OCI-LY7 (cell line): ENCODE data around the gene PGM2L1. TPM values are rescaled to one million over a fixed set of nuclear protein-coding genes. Genes with fewer than 3 reads are reported as not detected.
"Not testable (repeated sequence)": the region's sequence is repeated elsewhere in the genome, so short reads cannot be mapped to it uniquely, and the experiment has no call there.

Source experiments
- BruUV-seq: library from RNA; stranded (reverse); fragments of 400-500 nt; replicated peaks from 2 replicates; lab custom pipeline; 2021; lab: Mats Ljungman, UMichigan
- CTCF ChIA-PET: fragments of 300-600 bp; sonication (Branson Sonifier 250); formaldehyde crosslinking; loops from one replicate; lab custom pipeline; 2022; ENCODE audit warnings: antibody characterized with exemption; ENCODE audit not compliant: unreplicated experiment; lab: Charles Lee
- POLR2A ChIA-PET: fragments of 300-600 bp; sonication (Branson Sonifier 250); formaldehyde crosslinking; loops from one replicate; lab custom pipeline; 2022; ENCODE audit warnings: antibody characterized with exemption; lab: Charles Lee
- DNase-seq: peaks from one replicate; pipeline ENCODE4 v3.0.0-alpha.2; 2015; ENCODE audit warnings: low spot score
- H2AFZ ChIP-seq: fragments of 200-600 bp; sonication (generic), shearing (Covaris generic); 2 replicates; pipeline ENCODE4 v1.6.1; 2014; ENCODE audit warnings: mild to moderate bottlenecking, antibody characterized with exemption, low read length, moderate library complexity
- H3K27ac ChIP-seq: fragments of 200-600 bp; sonication (generic); 2 replicates; pipeline ENCODE4 v1.5.1; 2014; ENCODE audit warnings: mixed run types, low read depth, mild to moderate bottlenecking, moderate library complexity, low read length, inconsistent platforms; ENCODE audit not compliant: poor library complexity, severe bottlenecking
- H3K36me3 ChIP-seq: fragments of 200-600 bp; sonication (generic); 2 replicates; pipeline ENCODE4 v1.6.1; 2014; ENCODE audit warnings: mild to moderate bottlenecking, antibody characterized with exemption, low read length, moderate library complexity, mixed read lengths; ENCODE audit not compliant: insufficient read depth
- H3K4me1 ChIP-seq: fragments of 200-600 bp; sonication (generic); 2 replicates; pipeline ENCODE4 v1.5.1; 2014; ENCODE audit warnings: mild to moderate bottlenecking, low read length; ENCODE audit not compliant: insufficient read depth, poor library complexity, severe bottlenecking
- H3K4me2 ChIP-seq: fragments of 200-600 bp; sonication (generic); 2 replicates; pipeline ENCODE4 v1.6.1; 2014; ENCODE audit warnings: mild to moderate bottlenecking, low read length
- H3K4me3 ChIP-seq: fragments of 200-600 bp; sonication (generic); 2 replicates; pipeline ENCODE4 v1.5.1; 2014; ENCODE audit warnings: mild to moderate bottlenecking, low read depth, low read length; ENCODE audit not compliant: poor library complexity, severe bottlenecking
- H3K79me2 ChIP-seq: fragments of 200-600 bp; sonication (generic); 2 replicates; pipeline ENCODE4 v1.6.1; 2016; ENCODE audit warnings: low read depth, mild to moderate bottlenecking, low read length, moderate library complexity, mixed read lengths; ENCODE audit not compliant: insufficient read depth
- H3K9me2 ChIP-seq: fragments of 200-600 bp; sonication (generic); 2 replicates; pipeline ENCODE4 v1.6.1; 2016; ENCODE audit warnings: mild to moderate bottlenecking, low read length, mixed read lengths; ENCODE audit not compliant: insufficient read depth
- H3K9me3 ChIP-seq: fragments of 200-600 bp; sonication (generic); 2 replicates; pipeline ENCODE4 v1.6.1; 2014; ENCODE audit warnings: mild to moderate bottlenecking, mixed run types, low read length, mixed read lengths
- H4K20me1 ChIP-seq: fragments of 200-600 bp; sonication (generic); 2 replicates; pipeline ENCODE4 v1.6.1; 2014; ENCODE audit warnings: mild to moderate bottlenecking, antibody characterized with exemption, low read length, moderate library complexity, mixed read lengths; ENCODE audit not compliant: insufficient read depth
- EZH2phosphoT487 ChIP-seq: fragments of 200-600 bp; sonication (generic); IDR thresholded peaks from 2 replicates; pipeline ENCODE4 v1.6.1; 2018; ENCODE audit warnings: low read depth, borderline replicate concordance, mild to moderate bottlenecking, mixed run types, antibody characterized with exemption, low read length, moderate library complexity, mixed read lengths
- intact Hi-C: fragments of 100-400 bp; cut with micrococcal nuclease; formaldehyde crosslinking; loops from one replicate; pipeline ENCODE4 v1.10.0; 2022; ENCODE audit not compliant: unreplicated experiment
- total RNA-seq, 2 experiments: library from RNA; depleted of rRNA in 1 of 2; stranded (reverse); fragments of >200 nt in 1 of 2; shearing (Covaris generic) in 1 of 2; gene quantifications; 2 replicates each; pipeline ENCODE4 v1.2.3, GENCODE V29; 2014 to 2022
- TF ChIP-seq, protein P1 (sequence below): fragments of 200-600 bp; sonication (generic); conservative IDR thresholded peaks from 2 replicates; pipeline ENCODE4 v1.5.1; 2014; ENCODE audit warnings: mild to moderate bottlenecking, antibody characterized with exemption, low read length, moderate library complexity, mixed read lengths

The PGM2L1 gene
- total RNA-seq, 2 experiments from 2014 or later = 0.78 to 0.79 TPM

GRCh38 chr11:74366576-74366975, 31.7 kb downstream of the PGM2L1 start:
- Histone ChIP-seq H4K20me1 (no peaks in the 10 kb centered on the region), H3K79me2 (no peaks in the 10 kb centered on the region), H2AFZ (no peak overlapping the region), H3K36me3 (no peaks in the 10 kb centered on the region), H3K9me2 (no peaks in the 10 kb centered on the region), H3K27ac (no peak overlapping the region), H3K4me2 (no peak overlapping the region), H3K4me1 (no peaks in the 10 kb centered on the region), H3K4me3 (no peak overlapping the region), H3K9me3 (no peaks in the 10 kb centered on the region)
- no peak for DNase-seq
- ChIA-PET POLR2A (no interaction called here), CTCF (no interaction called here)
- intact Hi-C loops = no loop called here
- TF ChIP-seq, protein P1, sequence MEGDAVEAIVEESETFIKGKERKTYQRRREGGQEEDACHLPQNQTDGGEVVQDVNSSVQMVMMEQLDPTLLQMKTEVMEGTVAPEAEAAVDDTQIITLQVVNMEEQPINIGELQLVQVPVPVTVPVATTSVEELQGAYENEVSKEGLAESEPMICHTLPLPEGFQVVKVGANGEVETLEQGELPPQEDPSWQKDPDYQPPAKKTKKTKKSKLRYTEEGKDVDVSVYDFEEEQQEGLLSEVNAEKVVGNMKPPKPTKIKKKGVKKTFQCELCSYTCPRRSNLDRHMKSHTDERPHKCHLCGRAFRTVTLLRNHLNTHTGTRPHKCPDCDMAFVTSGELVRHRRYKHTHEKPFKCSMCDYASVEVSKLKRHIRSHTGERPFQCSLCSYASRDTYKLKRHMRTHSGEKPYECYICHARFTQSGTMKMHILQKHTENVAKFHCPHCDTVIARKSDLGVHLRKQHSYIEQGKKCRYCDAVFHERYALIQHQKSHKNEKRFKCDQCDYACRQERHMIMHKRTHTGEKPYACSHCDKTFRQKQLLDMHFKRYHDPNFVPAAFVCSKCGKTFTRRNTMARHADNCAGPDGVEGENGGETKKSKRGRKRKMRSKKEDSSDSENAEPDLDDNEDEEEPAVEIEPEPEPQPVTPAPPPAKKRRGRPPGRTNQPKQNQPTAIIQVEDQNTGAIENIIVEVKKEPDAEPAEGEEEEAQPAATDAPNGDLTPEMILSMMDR = no peak
- TF ChIP-seq EZH2phosphoT487 = no peak
- BruUV-seq = no TSS peak

DNA sequence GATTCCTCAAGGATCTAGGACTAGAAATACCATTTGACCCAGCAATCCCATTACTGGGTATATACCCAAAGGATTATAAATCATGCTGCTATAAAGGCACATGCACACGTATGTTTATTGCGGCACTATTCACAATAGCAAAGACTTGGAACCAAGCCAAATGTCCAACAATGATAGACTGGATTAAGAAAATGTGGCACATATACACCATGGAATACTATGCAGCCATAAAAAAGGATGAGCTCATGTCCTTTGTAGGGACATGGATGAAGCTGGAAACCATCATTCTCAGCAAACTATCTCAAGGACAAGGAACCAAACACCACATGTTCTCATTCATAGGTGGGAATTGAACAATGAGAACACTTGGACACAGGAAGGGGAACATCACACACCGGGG, 32.4 kb downstream of the PGM2L1 start:
- H3K9me3 ChIP-seq, CTCF ChIA-PET, H2AFZ ChIP-seq, H3K4me1 ChIP-seq, H3K9me2 ChIP-seq, H3K36me3 ChIP-seq, intact Hi-C loops, H3K79me2 ChIP-seq, H3K4me2 ChIP-seq, BruUV-seq, POLR2A ChIA-PET, DNase-seq, H3K4me3 ChIP-seq, H3K27ac ChIP-seq, H4K20me1 ChIP-seq: not testable (repeated sequence)

GRCh38 chr11:74357449-74357848, 40.8 kb downstream of the PGM2L1 start:
- no peaks in the 10 kb centered on the region for H3K9me3 ChIP-seq
- intact Hi-C loops = no loop called here
- no peak overlapping the region for H3K4me3 ChIP-seq
- CTCF ChIA-PET = no interaction called here
- DNase-seq = no peak
- H3K9me2 ChIP-seq = no peaks in the 10 kb centered on the region
- no peak overlapping the region for H2AFZ ChIP-seq
- H3K4me2 ChIP-seq = no peak overlapping the region
- no peaks in the 10 kb centered on the region for H4K20me1 ChIP-seq
- no TSS peak for BruUV-seq
- H3K79me2 ChIP-seq = no peaks in the 10 kb centered on the region
- no peaks in the 10 kb centered on the region for H3K36me3 ChIP-seq
- no peak overlapping the region for H3K27ac ChIP-seq
- H3K4me1 ChIP-seq = no peaks in the 10 kb centered on the region
- TF ChIP-seq, protein P1 = no peak
- no peak for TF ChIP-seq EZH2phosphoT487
- POLR2A ChIA-PET = interaction anchor here (0.7 kb wide), 1 partner anchor 1062 kb away, joined by 3 read pairs; no protein-coding TSS in a partner anchor
